ENCODE data around the gene NPBWR2. TPM values are rescaled to one million over a fixed set of nuclear protein-coding genes. Genes with fewer than 3 reads are reported as not detected.

The NPBWR2 gene
- total RNA-seq, 2 donors from 2014 or later: not detected

- no peak overlapping the region for H3K27ac ChIP-seq
- DNase-seq (ENCODE audit: low spot score): peak; percentile 52
- no peaks in the 10 kb centered on the region for H3K9me3 ChIP-seq
- no peaks in the 10 kb centered on the region for H3K4me1 ChIP-seq
- no peaks in the 10 kb centered on the region for H3K36me3 ChIP-seq
- no peak overlapping the region for H3K4me3 ChIP-seq
- no peaks in the 10 kb centered on the region for H3K27me3 ChIP-seq
- no peak for TF ChIP-seq CTCF (IDR thresholded peaks at IDR 0.05)
Measured at GRCh38 chr20:64114356-64114971, 7.1 kb upstream of the NPBWR2 start.

- no peak for TF ChIP-seq CTCF (IDR thresholded peaks at IDR 0.05)
- H3K9me3 ChIP-seq: no peaks in the 10 kb centered on the region
- H3K27ac ChIP-seq: no peak overlapping the region
- H3K36me3 ChIP-seq: no peaks in the 10 kb centered on the region
- H3K27me3 ChIP-seq: no peaks in the 10 kb centered on the region
- DNase-seq (ENCODE audit: low spot score): no peak
- H3K4me1 ChIP-seq: no peaks in the 10 kb centered on the region
- H3K4me3 ChIP-seq: no peak overlapping the region
Measured at GRCh38 chr20:64113796-64114355, 6.5 kb upstream of the NPBWR2 start.

- Histone ChIP-seq H3K27me3 (no peaks in the 10 kb centered on the region), H3K9me3 (no peaks in the 10 kb centered on the region), H3K36me3 (no peaks in the 10 kb centered on the region), H3K27ac (no peak overlapping the region), H3K4me1 (no peaks in the 10 kb centered on the region), H3K4me3 (no peak overlapping the region)
- no peak for TF ChIP-seq CTCF (IDR thresholded peaks at IDR 0.05)
- peak; percentile 47 for DNase-seq (ENCODE audit: low spot score)
Measured at GRCh38 chr20:64113444-64113775, 6.0 kb upstream of the NPBWR2 start.

GRCh38 chr20:64112691-64113443, 5.5 kb upstream of the NPBWR2 start:
- Histone ChIP-seq H3K9me3 (no peaks in the 10 kb centered on the region), H3K36me3 (no peaks in the 10 kb centered on the region)
- peak; percentile 47 for DNase-seq (ENCODE audit: low spot score)

GRCh38 chr20:64111841-64112641, 4.7 kb upstream of the NPBWR2 start:
- no peak overlapping the region for H3K4me3 ChIP-seq
- H3K27ac ChIP-seq: no peak overlapping the region
- peak; percentile 47 for DNase-seq (ENCODE audit: low spot score)
- H3K27me3 ChIP-seq: no peaks in the 10 kb centered on the region
- no peaks in the 10 kb centered on the region for H3K9me3 ChIP-seq
- H3K4me1 ChIP-seq: no peaks in the 10 kb centered on the region
- no peak for TF ChIP-seq CTCF (IDR thresholded peaks at IDR 0.05)
- no peaks in the 10 kb centered on the region for H3K36me3 ChIP-seq

More at GRCh38 chr20:64112691-64113443, 5.5 kb upstream of the NPBWR2 start:
- no peak overlapping the region for H3K27ac ChIP-seq
- no peak overlapping the region for H3K4me3 ChIP-seq
- no peaks in the 10 kb centered on the region for H3K4me1 ChIP-seq
- no peaks in the 10 kb centered on the region for H3K27me3 ChIP-seq
- no peak for TF ChIP-seq CTCF (IDR thresholded peaks at IDR 0.05)
